PC-9 (cell line): ENCODE measurements around the gene ACTG1.

Experiments
- CTCF ChIP-seq: fragments of 200-600 bp; sonication (generic); conservative IDR thresholded peaks from 2 replicates; pipeline ENCODE4 v1.6.1; 2017; ENCODE audit warnings: mixed run types, antibody characterized with exemption, mild to moderate bottlenecking, moderate library complexity
- EZH2 ChIP-seq: fragments of 200-600 bp; sonication (generic); IDR thresholded peaks from 2 replicates; pipeline ENCODE4 v1.8.0; 2017; ENCODE audit warnings: antibody characterized with exemption, low read depth

- TF ChIP-seq CTCF (no peak), EZH2 (no peak)
Observed at GRCh38 chr17:81558115-81558468, 45.5 kb upstream of the ACTG1 start.
